Measurements from ENCODE around the gene UPF2.

DNA sequence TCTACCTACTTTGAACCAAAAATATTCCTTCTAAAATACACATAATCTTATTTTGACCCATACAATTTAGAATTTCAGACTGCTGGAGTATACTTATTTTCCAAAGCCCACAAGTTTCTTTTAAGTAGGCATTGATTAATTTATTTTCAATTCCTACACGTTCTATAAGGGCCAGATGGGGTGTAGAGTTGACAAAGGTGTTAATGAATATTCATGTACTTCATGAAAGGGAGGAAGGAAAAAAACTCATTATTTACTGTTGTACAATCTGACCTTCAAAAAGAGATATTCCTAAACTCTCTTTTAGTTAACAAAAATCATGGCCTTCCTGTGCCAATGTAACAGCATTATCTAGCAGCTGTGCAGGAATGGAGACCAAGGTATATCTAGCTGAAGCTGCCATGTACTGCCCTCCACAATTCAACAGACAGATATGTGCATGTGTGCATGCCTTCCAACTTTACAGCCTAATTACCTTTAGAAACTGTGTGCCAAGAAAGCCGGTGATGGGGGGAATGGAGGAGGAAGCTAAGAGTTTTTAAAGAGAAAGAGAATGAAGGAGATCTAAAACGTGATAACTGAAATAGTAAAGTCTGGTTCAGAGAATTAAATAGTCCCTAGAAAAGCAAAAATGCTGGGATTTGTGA lies 108.9 kb downstream of the UPF2 start:
- TF ChIP-seq, protein P1, sequence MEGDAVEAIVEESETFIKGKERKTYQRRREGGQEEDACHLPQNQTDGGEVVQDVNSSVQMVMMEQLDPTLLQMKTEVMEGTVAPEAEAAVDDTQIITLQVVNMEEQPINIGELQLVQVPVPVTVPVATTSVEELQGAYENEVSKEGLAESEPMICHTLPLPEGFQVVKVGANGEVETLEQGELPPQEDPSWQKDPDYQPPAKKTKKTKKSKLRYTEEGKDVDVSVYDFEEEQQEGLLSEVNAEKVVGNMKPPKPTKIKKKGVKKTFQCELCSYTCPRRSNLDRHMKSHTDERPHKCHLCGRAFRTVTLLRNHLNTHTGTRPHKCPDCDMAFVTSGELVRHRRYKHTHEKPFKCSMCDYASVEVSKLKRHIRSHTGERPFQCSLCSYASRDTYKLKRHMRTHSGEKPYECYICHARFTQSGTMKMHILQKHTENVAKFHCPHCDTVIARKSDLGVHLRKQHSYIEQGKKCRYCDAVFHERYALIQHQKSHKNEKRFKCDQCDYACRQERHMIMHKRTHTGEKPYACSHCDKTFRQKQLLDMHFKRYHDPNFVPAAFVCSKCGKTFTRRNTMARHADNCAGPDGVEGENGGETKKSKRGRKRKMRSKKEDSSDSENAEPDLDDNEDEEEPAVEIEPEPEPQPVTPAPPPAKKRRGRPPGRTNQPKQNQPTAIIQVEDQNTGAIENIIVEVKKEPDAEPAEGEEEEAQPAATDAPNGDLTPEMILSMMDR (IDR thresholded peaks at IDR 0.05; ENCODE audit: low read depth, low read length), result no peak
- no peak for TF ChIP-seq EZH2phosphoT487 (IDR thresholded peaks at IDR 0.05; ENCODE audit: low read depth)

Measured in OCI-LY3 (cell line).